ENCODE results near the gene ZNF497.
"Not testable (repeated sequence)": the region's sequence is repeated elsewhere in the genome, so short reads cannot be mapped to it uniquely, and the experiment has no call there.

Gene ZNF497

DNA sequence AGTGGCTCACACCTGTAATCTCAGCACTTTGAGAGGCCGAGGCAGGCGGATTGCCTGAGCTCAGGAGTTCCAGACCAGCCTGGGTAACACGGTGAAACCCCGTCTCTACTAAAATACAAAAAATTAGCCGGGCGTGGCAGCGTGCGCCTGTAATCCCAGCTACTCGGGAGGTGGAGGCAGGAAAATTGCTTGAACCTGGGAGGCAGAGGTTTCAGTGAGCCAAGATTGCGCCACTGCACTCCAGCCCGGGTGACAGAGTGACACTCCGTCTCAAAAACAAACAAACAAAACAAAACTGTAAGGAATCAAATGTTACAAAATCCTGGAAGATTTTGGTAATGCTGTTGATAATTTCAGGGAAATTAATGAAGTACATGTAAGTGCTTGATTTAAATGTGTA is 14.5 kb downstream of the ZNF497 start:
- DNase-seq (ENCODE audit: low read depth) = not testable (repeated sequence)

GRCh38 chr19:58346961-58347929 is 15.3 kb downstream of the ZNF497 start:
- no peak for DNase-seq (ENCODE audit: low read depth)

- DNase-seq (ENCODE audit: low read depth) = no peak
Measured at GRCh38 chr19:58345558-58345957, 17.0 kb downstream of the ZNF497 start.

DNA sequence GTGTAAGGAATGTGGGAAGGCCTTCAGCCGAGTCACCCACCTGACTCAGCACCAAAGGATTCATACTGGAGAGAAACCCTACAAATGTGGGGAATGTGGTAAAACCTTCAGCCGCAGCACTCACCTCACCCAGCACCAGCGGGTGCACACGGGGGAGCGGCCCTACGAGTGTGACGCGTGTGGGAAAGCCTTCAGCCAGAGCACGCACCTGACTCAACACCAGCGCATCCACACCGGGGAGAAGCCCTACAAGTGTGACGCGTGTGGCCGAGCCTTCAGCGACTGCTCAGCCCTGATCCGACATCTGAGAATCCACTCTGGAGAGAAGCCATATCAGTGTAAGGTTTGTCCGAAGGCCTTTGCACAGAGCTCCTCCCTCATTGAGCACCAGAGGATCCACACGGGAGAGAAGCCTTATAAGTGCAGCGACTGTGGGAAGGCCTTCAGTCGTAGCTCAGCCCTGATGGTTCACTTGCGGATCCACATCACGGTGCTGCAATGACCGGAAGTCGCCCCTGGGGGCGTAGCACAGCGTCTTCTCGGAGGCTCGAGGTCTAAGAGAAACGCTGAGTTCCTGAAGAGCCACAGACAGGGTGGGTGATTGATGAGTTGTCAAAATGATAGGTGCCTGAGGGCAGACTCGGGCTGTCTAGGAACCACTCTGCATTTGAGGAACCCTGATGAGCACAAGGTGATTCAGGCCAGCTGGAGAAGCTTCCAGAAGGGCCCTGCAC is 23.6 kb downstream of the ZNF497 start:
- no peak for DNase-seq (ENCODE audit: low read depth)

GRCh38 chr19:58338336-58338735 is 24.2 kb downstream of the ZNF497 start:
- DNase-seq (ENCODE audit: low read depth) = no peak

DNA sequence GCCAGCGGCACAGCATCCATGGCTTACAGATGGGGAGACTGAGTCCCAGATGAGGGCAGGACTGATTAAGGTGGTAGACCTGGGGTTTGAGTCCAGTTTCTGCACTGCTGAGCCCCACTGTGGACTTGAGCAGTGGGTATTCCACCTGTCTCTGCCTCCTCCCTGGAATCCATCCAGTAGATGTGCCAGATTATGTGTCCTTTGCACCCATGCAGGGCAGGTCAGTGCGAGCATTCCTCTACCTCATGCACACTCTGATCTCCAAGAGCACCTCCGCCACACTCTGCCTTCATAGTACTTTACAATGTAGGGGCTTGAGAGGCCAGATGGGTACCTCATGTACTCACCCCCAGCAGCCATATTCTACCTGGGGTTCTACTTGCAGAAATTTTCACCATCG is 25.7 kb downstream of the ZNF497 start:
- DNase-seq (ENCODE audit: low read depth) = no peak

DNA sequence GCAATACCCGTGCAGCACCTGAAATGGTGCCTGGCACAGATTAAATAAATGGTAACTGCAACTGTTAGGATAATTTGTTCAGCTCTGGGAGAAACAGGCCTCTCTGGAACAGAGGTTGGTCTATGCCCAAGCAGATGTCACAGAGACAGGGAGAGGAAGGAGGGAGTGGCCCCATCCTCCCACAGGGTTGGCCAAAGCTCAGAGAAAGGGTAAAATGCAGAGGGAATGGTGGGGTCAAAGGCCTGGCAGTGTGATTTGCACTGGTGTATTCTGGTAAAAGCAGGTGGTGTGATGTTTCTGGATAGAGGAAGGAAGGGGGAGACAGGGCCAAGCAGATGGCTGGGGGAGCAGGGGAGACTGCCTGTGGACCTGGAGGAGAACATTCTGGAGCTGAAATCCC is 26.3 kb downstream of the ZNF497 start:
- DNase-seq (ENCODE audit: low read depth) = no peak

DNA sequence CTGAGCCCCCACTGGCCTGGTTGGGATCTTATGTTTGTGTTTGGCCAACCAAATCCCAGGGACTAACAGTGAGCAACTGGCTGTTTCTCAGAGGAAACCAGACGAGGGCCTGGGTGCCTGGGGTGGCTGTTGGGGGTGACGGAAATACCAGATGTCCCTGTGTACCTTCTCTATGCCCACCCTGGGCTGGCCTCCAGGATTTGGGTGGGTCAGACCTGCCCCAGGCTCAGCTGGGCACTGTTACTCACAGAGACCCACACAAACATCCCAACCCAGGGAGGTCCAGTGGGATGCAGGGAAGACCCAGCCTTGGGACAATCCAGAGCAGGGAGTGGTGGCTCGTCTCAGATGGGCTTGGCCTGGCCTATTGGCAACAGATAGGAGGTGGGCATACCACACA is 26.9 kb downstream of the ZNF497 start:
- DNase-seq (ENCODE audit: low read depth) = no peak

GRCh38 chr19:58334691-58335249 is 27.8 kb downstream of the ZNF497 start:
- no peak for DNase-seq (ENCODE audit: low read depth)

GRCh38 chr19:58332697-58333096 is 29.9 kb downstream of the ZNF497 start:
- DNase-seq (ENCODE audit: low read depth) = no peak

- peak; percentile 45 for DNase-seq (ENCODE audit: low read depth)
Measured at GRCh38 chr19:58330458-58330857, 32.1 kb downstream of the ZNF497 start.

DNA sequence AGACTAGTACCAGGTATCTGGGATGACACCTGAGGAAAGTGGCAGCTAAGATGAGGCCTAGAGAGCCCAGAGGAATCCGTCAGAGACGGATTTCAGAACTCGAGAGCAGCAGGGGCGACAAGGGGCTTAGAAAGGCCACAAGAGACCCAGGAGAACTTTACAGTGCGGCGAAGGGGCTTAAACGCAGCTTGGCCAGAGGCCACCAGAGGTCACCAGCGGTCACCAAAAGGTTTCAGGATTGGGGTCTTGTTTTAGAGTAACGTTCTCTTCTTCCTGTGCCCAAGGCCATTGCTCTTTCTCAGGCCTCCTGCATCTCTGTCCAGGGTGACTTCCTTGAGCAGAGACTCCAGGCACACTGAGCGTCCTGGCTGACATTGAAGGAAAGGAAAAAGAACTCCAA is 33.6 kb downstream of the ZNF497 start:
- DNase-seq (ENCODE audit: low read depth) = no peak

DNA sequence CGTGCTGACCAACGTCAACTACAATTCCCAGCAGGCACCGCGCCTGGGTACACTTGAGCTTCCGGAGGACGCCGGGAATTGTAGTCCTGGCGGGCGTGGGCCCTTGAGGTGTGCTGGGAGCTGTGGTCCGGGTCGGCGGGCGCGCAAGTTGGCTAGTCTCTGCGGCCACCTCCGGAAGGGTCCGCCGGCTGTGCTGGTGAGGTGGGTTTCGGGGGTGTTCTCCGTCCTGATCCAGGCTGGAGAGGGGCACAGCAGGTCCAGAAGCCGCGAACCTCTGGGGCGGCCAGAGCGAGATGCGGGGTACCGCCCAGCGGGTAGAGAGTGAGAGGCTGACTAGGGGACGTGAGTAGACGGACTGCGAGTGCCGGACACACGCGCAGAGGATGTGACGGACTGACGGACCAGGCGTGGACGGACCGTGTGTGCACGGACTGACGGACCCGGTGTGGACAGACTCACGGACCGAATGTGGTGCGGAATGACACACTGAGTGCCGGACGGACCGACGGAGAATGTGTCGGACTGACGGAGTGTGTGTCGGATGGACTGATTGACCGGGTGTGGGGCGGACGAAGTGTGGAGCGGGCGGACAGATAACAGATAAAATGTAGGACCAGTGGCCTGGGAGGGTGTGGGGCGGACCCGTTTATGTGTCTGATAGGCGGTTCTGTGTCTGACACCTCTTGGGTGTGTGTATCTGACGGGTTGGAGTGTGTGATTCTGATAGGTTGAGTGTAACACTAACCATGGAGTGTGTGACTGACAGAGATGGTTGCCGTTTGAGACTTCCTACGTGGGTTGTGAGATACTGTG is 35.4 kb downstream of the ZNF497 start, which contains the start of gene ZSCAN22:
Gene ZSCAN22, plus strand, starts transcription at position 81 of the 813 bp plus-strand sequence. CDS start 7,809 bp downstream, outside the sequence.
- peak; percentile 81 for DNase-seq (ENCODE audit: low read depth)

DNA sequence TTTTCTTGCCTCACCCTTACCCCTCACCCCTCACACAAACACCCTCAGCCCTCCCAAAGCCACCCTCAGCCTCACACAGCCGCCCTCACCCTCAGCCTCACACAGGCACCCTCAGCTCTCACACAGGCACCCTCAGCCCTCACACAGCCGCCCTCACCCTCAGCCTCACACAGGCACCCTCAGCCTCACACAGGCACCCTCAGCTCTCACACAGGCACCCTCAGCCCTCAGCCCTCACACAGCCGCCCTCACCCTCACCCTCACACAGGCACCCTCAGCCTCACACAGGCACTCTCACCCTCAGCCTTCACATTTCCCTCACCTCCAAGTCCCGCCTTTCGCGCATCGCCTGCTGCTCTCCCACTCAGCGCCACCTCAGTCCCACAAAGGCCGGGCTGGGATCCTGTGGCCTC is 36.0 kb downstream of the ZNF497 start:
- no peak for DNase-seq (ENCODE audit: low read depth)

GRCh38 chr19:58325311-58326022 is 37.1 kb downstream of the ZNF497 start:
- no peak for DNase-seq (ENCODE audit: low read depth)

GRCh38 chr19:58319241-58319640 is 43.3 kb downstream of the ZNF497 start:
- DNase-seq (ENCODE audit: low read depth) = no peak

DNA sequence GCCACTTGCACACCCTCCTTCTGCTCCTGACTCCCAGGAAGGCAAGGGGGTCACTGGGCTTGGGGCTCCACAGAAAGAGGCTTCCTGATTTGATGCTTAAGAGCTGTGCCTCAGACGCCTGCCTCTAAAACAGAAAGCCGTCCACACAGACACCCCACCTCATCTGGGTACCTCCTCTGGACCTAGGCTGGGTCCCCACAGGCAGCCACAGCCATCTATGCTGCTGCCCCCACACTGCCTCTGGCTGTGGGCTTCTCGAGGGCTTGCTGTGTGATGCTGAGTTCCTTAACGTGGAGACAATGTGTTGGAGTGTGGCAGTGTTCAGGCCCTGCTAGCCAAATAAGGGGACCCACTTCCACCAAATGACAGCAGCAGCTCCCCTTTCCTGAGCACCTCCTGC is 44.3 kb downstream of the ZNF497 start:
- DNase-seq (ENCODE audit: low read depth) = no peak

DNA sequence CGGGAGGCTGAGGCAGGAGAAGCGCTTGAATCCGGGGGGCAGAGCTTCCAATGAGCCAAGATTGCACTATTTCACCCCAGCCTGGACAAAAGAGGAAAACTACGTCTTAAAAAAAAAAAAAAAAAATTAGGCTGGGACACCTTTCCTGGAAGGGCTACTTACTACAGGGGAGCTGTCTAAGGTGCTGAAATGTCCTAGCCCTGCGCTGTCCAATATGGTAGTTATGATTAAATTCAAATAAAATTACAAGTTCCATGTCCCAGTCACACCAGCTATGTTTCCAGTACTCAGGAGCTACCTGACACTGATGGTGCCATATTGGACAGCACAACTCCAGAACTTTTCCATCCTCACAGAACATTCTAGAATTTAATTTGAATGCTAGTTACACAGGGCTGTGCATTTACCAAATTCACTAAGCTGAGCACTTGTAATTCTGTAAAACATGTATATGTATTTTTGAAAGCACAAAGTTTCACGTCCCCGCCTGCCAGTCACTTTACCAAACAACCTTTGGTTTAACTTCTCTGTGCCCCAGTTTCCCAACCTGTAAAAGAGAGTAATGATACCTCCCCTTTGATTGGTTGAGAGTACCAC is 45.0 kb downstream of the ZNF497 start:
- DNase-seq (ENCODE audit: low read depth) = no peak

- DNase-seq (ENCODE audit: low read depth) = no peak
Measured at GRCh38 chr19:58315580-58315979, 47.0 kb downstream of the ZNF497 start.

DNA sequence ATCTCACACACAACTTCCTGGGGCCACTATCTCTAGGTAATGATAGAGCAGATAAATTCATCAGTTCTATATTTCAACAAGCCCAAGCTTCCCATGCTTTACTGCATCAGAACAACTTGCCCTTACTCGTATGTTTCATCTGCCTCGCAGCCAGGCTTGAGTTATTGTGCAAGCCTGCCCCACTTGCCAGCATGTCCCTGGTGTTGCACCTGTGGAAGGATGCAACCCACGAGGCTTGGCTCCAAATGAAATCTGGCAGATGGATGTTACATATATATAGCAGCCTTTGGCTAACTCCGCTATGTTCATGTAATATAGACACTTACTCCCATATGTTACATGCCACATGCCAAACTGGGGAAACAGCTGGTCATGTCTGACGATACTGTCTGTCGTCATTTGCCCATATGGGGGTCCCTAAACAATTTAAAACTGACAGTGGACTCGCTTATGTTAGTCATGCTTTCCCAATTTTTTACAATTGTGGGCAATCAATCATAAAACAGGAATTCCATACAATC is 51.1 kb downstream of the ZNF497 start:
- no peak for DNase-seq (ENCODE audit: low read depth)

Measured in GM04503 (cell line).